HG03432 (cell line): Measurements from ENCODE around the gene DLD.
"Not testable (repeated sequence)": the region's sequence is repeated elsewhere in the genome, so short reads cannot be mapped to it uniquely, and the experiment has no call there.

Experiments
- ATAC-seq: cut with Tn5 transposase; IDR thresholded peaks from one replicate; pipeline ENCODE4 v1.9.1; 2021; ENCODE audit warnings: mild to moderate bottlenecking, moderate library complexity; ENCODE audit not compliant: unreplicated experiment

Gene DLD

DNA sequence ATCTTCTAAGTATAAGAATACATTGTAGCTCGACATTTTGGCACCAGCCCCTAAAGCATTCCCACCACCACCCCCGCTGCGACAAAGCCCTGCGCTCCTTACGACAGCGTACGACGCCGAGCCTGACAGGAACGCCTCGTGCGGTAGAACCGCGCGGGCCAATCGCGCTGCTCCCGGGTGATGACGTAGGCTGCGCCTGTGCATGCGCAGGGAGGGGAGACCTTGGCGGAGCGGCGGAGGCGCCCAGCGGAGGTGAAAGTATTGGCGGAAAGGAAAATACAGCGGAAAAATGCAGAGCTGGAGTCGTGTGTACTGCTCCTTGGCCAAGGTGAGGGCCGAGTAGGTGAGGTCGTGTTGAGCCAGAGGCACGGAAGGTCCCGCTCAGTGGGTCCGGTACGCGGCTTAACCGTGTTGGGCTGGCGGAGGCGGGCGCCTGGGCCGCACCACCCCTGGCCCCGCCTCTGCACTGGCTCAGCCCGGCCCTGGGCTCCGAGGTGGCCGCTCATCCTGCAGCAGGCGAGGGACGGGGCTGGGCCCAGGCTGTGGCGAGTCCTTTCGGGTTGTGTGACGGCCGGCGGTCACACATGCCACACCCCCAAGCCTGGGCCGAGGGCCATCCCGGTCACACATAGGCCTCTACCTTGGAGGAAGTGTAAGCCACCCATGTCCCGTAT is at the start of gene DLD:
Gene DLD, plus strand, starts transcription at position 222 of the 674 bp plus-strand sequence. Its CDS starts 68 bp downstream, at position 290.
- ATAC-seq, result peak; percentile 99

DNA sequence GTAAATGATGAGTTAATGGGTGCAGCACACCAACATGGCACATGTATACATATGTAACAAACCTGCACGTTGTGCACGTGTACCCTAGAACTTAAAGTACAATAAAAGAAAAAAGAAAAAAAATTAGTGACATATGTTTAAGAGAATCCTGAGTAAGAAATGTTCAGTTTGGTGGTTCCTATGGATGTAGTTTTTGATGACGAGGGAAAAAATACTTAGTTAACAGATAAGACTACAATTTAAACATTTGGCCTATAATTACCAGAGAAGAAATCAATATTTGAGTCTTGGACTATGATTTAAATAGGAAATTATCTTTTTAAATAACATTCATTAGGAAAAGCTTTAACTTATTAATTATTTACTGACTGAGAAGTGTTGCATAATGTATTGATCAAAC is 48.8 kb upstream of the DLD start:
- no peak for ATAC-seq

GRCh38 chr7:107843184-107843583 is 47.8 kb upstream of the DLD start:
- ATAC-seq, result no peak

DNA sequence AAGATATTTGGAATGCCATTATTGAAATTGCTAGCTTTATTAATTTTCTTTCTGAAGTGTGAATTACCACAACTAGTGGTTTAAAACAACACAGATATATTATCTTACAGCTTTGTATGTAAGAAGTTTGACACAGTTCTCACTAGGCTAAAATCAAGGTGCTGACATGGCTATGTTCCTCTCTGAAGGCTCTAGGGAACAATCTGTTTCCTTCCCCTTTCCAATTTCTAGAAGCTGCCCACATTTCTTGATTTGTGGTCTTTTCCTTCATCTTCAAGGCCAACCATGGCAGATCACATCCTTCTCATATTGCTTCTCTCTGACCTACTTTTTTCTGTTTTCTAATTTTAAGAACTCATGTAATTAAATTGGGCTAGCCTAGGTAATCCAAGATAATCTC is 44.7 kb upstream of the DLD start:
- ATAC-seq, result no peak

DNA sequence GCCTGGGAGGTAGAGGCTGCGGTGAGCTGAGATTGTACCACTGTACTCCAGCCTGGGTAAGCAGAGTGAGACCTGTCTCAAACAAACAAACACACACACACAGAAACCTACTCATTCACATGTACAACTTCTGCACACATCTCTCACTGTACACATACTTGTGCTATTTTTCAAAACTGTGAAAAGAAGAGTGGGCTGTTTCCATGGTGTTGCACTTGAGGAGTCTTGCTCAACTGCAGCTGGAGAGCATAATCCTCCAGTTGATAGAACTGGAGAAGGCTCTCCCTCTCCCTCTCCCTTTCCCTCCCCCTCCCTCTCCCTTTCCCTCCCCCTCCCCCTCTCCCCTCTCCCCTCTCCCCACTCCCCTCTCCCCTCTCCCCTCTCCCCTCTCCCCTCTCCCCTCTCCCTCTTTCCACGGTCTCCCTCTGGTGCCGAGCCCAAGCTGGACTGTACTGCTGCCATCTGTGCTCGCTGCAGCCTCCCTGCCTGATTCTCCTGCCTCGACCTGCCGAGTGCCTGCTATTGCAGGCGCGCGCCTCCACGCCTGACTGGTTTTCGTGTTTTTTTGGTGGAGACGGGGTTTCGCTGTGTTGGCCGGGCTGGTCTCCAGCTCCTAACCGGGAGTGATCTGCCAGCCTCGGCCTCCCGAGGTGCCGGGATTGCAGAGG is 43.7 kb upstream of the DLD start:
- ATAC-seq, result no peak

DNA sequence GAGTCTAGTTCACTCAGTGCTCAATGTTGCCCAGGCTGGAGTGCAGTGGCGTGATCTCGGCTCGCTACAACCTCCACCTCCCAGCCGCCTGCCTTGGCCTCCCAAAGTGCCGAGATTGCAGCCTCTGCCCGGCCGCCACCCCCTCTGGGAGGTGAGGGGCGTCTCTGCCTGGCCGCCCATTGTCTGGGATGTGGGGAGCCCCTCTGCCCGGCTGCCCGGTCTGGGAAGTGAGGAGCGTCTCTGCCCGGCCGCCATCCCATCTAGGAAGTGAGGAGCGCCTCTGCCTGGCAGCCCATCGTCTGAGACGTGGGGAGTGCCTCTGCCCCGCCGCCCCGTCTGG is 43.2 kb upstream of the DLD start:
- ATAC-seq, result not testable (repeated sequence)

GRCh38 chr7:107848211-107848610 is 42.8 kb upstream of the DLD start:
- not testable (repeated sequence) for ATAC-seq

GRCh38 chr7:107850216-107850615 is 40.8 kb upstream of the DLD start:
- ATAC-seq, result no peak

DNA sequence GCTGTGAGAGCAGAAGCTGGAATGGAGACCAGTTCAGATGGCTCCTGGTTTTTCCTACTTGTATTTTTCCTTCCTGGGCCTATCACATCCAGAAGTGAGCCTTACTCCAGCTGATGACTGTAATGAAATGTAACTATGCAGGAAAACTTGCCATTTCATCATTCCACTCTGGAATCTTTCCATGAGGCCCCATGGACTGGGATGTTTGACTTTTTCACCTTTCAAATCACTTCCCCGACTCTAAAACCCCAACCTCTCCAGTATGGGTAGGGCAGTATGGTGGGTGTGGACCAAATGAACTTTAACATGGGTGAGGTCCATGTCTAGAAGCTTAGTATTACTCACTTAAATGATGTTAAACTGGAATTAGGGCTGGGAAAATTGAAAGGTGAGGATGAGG is 40.3 kb upstream of the DLD start:
- no peak for ATAC-seq

- no peak for ATAC-seq
Observed at GRCh38 chr7:107854454-107854853, 36.5 kb upstream of the DLD start.

DNA sequence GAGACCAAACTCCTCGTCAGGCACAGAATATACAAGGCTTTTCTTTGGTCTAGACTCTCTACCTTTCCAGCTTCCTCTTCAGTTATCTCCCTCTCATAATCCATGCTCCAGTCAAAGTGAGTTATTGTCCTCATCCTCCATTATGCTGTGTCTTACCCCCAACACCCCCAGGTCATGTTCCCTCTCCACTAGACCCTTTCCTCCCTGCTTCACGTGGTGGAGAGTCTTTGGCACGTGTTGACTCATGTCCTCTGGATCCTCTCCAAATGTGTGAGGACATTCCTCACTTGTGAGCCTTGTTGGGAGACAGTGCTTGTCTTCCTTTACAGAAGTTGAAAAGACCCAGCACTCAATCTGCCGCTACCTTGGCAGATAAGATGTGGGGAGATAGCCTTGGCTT is 36.0 kb upstream of the DLD start:
- no peak for ATAC-seq

- no peak for ATAC-seq
Observed at GRCh38 chr7:107856806-107857540, 34.0 kb upstream of the DLD start.

DNA sequence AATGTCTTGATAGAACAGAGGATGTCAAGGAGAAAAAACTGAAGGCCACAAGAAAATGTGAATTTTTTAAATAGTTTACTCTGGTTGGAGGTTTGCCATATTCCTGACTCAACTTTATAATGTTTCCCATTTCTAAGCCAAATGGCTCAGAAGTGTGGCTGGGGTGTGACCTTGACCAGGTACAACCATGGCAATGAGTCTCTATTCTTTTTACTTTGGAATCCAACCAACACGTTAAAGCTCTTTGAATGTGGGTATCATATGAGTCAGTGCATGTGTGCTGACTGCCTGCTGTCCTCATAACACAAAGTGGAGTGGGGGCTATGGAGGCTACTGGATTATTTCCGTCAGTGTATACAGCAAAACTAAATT is 33.5 kb upstream of the DLD start:
- no peak for ATAC-seq

GRCh38 chr7:107858280-107858679 is 32.7 kb upstream of the DLD start:
- no peak for ATAC-seq

GRCh38 chr7:107860279-107860961 is 30.6 kb upstream of the DLD start:
- no peak for ATAC-seq

DNA sequence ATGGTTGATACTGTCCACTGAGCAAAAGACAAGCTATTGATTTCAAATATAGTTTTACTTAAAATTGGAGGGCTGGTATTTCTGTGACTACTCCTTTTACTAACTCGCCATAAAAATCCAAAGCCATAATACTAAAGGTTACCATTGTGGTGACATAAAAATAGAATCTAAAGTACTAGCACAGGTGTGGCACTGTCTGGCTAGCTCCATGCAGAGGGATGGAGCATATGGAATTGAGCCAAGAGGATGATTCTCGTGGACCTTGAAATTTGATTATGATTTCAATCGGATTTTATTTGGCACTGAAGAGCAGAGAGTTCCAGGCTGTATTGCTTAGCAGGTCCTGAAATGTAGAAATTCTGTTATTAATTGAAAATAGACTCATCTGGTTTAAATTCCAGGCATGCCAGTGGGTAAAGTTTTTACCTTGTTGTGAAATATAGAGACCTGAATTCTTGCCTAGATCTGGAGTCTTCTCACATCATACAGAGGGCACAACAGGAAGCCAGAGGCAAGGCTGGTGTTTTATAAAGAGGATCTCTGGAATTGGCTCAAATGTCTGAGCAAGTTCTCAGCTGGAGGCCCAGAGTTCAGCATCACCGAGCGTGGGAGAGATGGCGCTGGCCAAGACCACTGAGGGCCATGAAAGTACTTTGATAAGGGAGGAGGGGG is 29.9 kb upstream of the DLD start:
- ATAC-seq, result no peak

GRCh38 chr7:107865956-107866775 is 24.8 kb upstream of the DLD start:
- no peak for ATAC-seq

GRCh38 chr7:107867858-107868466 is 23.0 kb upstream of the DLD start:
- no peak for ATAC-seq

- no peak for ATAC-seq
Observed at GRCh38 chr7:107870427-107871000, 20.5 kb upstream of the DLD start.
